Nucleus accumbens (tissue), 56 donors: ENCODE measurements around the gene HEATR9.
A peak's percentile ranks its signal among the peaks of the same experiment; 100 is the strongest.

Experiments
- DNase-seq, 56 donors: peaks; one replicate each; lab custom pipeline; 2025; lab: John Stamatoyannopoulos, UW

Gene HEATR9

GRCh38 chr17:35895636-35896587 lies 27.2 kb upstream of the HEATR9 start:
- DNase-seq = no peak

- DNase-seq = no peak
Measured at GRCh38 chr17:35894206-35894605, 25.5 kb upstream of the HEATR9 start.

- DNase-seq = no peak
Measured at GRCh38 chr17:35893751-35894150, 25.1 kb upstream of the HEATR9 start.

DNA sequence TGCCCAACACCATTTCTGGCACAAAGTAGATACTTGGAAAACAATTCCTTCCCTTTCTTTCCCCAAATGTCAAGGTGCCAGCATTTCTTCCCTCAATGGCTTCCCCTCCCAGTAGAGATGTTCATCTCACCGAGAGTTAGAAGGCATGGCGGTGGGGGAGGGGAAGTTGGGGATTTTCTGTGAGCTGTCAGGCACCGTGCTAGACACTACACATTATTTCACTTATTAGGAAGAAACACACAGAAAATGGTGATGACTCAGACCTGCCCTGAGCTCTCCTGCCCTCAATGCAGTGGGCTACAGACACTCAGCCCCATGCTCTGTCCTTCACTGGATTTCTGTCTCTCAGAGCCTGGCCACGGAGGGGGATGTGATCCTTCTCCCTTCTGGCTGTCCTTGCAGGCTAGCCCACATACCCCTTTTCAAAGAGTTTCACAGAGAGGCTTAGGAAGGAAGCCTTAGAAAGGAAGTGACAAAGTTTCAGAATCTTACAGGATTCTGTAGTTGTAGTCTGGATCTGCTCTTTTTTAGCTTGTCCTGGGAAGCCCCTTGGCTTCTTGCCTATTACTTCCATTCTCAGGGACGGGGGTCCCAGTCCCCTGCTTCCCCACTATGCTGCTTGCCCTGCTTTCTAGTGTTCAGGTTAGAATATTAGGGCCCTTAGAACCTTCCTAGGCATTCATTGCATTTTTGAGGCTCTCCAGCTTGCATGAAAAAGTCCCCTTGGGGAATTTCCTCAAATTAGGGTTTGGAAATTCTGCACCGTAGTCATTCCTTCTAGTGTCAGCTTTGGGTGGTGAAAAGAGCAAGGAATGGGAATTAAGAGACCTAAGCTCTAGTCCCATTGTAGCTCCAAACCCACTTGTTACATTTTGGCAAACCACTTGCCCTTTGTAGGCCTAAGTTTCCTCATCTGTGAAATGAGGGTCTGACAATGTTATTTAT lies 23.7 kb upstream of the HEATR9 start:
- DNase-seq = no peak

- no peak for DNase-seq
Measured at GRCh38 chr17:35891269-35891668, 22.6 kb upstream of the HEATR9 start.

GRCh38 chr17:35890774-35891155 lies 22.1 kb upstream of the HEATR9 start:
- no peak for DNase-seq

DNA sequence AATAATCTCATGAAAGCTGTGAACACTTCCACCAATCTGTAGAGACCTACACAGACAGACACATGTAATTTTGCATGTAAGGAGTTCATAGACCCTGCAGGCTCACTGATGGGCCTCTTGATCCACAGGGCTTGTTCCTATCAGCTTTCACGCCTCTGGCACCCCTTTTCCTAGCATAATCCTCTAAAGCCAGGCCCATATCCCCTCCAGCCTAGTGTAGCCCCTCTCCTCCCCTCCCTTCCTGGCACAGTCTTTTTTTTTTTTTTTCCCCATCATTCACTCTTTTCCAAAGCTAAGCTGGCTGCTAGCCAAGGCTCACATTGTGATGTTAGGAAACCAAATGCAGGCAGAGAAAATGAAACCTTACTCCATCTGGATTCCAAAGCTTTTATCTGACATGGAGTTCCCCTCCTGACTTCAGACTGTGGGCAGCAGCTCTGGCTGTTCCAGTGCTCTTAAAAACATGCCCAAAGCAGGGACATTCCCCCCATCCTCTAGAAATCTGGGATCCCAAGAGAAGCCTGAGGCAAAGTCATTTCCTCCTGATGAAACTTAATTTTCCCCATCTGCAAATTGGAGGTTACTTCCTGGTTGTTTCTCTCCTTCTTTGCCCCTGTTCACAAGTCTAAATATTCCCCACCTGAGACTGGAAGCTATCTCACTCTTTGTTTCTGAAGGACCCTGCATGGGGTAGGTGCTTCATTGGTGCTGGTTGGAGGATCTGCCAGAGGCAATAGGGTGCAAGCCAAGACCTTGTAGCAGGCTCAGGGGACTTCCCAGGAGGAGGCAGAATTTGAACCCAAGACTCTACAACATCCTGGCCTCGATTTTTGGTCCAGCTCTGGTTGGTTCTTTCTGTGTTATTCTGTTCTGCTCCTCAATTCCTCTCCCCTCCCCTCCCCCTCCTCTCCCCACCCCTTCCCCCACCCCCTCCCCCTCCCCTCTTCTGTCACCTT lies 21.4 kb upstream of the HEATR9 start:
- DNase-seq = peak in 6 of 56 donors; percentile 1 to 49 (median 3)

GRCh38 chr17:35889241-35889640 lies 20.6 kb upstream of the HEATR9 start:
- no peak for DNase-seq

DNA sequence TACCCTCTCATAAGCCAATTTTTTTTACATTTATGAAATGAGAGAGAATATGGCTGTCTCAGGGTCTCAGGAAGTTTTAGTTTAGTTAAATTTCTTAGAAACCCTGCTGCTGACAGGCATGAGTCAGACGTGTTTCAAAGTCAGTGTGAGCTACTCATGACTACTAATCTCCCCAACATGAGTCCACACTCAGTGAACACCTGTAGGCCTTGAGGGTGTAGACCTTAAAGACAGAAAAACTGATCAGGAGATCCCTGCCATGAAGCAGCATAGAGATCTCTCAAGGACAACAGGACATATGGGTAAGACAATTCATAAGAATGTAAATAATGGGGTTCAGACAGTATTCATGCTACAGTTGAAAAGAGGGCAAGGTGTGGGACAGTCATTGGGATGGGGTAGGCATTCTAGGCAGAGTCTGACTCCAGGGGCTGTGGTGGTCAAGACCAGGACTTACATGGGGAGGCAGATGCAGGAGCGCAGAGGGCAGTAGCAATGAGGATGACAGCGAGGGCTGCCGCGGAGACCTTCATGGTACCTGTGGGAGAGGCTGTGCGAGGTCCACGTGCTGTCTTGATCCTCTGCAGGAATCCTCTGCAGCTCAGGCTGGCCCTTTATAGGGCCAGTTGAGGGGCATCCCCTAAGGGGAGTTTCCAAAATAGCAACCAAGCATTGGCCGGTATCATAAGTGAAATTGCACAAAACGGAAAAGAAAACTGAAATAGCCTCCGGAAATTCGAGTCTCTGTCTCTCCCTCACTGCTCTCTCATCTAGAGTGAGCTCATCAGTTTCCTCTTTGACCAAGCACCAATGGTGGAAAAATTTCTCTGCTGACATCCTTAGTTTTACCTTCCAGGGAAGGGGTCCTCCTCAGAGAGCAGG lies 11.3 kb upstream of the HEATR9 start, which contains the start of gene CCL5:
CCL5 (minus strand) TSS at position 588 of the 882 bp plus-strand sequence.
- DNase-seq = no peak

- no peak for DNase-seq
Measured at GRCh38 chr17:35878361-35878760, 9.7 kb upstream of the HEATR9 start.

DNA sequence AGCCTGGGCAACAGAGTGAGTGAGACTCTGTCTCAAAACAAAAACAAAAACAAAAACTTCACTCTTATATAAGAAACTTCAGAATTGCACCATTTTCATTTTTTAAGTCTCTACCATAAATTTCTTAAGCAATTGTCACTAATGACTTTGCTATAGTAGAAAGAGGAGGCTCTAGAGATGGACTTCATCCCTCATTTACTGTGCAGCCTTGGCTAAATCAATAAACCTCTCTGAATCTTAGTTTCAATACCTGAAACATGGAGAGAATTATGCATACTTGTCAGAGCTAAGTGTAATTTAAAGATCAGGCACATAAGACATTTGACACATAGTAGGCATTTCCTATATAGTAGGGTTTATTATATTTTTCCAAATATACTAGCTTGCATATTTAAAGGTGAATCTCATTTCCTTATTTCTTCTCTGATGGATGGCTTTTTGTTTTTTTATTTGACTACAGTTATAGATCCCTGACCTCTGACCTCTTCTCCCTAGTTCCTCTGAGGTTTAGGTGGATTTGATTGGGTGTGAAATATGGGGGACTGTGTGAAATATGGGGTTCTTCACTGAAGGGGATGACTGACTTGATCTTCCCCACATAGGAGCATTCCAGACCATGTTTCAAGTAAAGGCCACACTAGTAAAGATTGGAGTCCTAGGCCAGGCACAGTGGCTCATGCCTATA lies 8.8 kb upstream of the HEATR9 start:
- DNase-seq = no peak

- DNase-seq = no peak
Measured at GRCh38 chr17:35876534-35876933, 7.8 kb upstream of the HEATR9 start.

- no peak for DNase-seq
Measured at GRCh38 chr17:35875800-35876139, 7.1 kb upstream of the HEATR9 start.

DNA sequence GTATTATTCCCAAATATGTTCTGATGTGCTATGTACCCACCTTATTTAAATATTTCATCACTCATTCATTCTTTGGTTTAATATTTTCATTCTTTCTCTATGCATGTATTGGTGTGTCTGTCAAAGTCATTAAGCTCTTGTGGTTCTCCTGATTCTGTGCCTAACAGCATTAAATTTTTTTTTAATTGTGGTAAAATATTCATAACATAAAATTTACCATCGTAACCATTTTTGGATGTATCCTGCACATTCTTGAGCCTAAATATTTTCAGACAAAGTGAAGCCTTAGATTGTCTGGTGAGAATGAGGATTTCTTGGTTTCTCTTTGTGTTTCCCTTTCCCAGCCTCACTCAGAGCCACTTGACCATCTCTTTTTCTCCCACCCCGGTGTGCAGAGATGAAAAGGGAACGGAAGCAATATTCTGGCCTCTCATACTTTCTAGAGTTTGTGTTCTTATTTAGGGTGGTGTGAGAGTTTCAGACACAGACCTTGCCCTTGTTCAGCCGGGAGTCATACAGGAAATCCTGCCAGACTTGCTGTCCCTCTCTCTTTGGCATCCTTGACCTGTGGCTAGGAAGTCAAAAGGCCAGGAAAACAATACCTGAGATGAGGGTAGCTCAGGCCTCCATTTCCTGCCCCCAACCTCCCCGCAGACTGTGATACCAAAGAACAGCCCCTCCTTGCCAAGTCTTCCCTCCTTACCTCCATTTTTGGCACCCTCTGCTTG lies 6.5 kb upstream of the HEATR9 start:
- DNase-seq = no peak

DNA sequence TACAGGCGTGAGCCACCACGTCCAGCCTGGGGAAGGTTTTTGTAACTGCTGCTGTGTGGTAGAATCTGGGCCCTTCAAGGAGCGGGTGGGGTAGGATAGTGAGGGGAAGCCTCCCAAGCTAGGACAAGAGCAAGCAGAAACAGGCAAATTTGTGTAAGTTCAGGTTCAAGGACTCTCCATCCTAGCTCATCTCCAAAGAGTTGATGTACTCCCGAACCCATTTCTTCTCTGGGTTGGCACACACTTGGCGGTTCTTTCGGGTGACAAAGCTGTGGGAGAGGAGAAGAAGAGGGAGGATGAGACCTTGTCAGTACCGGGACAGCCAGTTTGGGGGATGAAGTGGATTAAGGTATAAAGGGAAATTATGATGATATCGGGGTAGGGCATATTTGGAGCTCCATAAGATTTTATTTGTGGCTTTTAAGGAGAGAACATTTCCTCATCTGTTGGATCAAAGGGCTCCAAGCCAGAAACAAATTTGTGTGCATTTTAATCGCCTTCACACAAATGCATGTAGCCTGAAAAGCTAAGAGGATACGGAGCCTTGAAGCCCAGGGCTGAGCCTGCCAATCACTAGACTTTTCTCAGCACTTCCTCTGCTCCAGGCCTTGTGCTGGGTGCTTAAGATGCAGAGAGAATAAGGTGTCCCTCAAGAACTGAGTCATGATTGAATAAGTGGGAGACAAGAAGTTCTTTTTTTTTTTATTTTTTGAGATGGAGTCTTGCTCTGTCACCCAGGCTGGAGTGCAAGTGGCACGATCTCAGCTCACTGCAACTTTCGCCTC lies 3.7 kb upstream of the HEATR9 start:
- DNase-seq = peak in 8 of 56 donors; percentile 11 to 41 (median 22)

DNA sequence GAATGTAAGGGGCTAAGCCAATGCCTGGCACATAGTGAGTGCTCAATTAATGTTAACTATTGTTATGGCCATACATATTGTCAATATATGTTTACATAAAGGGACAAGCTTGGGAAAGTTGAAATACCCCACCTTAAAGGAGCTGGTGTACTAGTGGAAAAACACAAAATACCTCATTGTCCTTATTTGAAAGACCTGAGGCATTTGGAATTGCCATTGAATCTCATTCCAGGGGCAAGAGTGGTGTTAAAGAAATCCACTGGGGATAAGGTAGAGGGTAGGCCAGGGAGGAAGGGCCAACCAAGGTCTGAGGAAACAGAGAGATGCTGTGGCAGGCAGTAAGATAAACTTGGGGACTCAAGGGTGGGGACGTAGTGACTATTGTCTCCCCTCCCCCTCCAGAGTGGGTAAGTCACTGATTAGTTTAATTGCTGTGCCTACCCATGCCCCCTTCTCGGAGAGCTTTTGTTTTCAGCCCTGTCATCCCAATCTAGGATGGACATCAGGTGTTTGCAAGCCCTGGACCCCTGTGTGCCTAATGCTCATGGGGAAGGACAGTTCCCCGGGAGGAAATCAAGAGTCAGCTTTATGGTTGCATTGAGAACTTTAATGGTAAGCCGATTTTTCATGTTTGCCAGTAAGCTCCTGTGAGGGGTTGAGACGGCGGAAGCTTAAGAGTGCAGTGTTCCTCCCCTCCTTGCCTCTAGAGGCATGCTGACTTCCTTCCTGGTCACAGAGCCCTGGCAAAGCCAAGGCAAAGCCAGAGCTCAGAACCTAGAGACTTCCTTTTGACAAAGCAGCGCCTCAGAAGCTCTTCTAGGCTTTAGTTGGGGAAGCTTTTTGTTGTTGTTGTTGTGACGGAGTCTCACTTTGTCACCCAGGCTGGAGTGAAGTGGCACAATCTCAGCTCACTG lies 2.5 kb upstream of the HEATR9 start:
- no peak for DNase-seq
